K562 treated with DMSO at 1 percent for 12 hours (cell line): Measurements from ENCODE around the gene PODN. TPM values are rescaled to one million over a fixed set of nuclear protein-coding genes. Genes with fewer than 3 reads are reported as not detected.

Source experiments
- total RNA-seq: library from RNA; unstranded; fragments of 300-600 nt; gene quantifications from 2 replicates; pipeline ENCODE4 v1.2.3, GENCODE V29; 2022; ENCODE audit not compliant: insufficient read depth

PODN gene, protein sequence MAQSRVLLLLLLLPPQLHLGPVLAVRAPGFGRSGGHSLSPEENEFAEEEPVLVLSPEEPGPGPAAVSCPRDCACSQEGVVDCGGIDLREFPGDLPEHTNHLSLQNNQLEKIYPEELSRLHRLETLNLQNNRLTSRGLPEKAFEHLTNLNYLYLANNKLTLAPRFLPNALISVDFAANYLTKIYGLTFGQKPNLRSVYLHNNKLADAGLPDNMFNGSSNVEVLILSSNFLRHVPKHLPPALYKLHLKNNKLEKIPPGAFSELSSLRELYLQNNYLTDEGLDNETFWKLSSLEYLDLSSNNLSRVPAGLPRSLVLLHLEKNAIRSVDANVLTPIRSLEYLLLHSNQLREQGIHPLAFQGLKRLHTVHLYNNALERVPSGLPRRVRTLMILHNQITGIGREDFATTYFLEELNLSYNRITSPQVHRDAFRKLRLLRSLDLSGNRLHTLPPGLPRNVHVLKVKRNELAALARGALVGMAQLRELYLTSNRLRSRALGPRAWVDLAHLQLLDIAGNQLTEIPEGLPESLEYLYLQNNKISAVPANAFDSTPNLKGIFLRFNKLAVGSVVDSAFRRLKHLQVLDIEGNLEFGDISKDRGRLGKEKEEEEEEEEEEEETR
- total RNA-seq, result not detected in 2 replicates

DNA sequence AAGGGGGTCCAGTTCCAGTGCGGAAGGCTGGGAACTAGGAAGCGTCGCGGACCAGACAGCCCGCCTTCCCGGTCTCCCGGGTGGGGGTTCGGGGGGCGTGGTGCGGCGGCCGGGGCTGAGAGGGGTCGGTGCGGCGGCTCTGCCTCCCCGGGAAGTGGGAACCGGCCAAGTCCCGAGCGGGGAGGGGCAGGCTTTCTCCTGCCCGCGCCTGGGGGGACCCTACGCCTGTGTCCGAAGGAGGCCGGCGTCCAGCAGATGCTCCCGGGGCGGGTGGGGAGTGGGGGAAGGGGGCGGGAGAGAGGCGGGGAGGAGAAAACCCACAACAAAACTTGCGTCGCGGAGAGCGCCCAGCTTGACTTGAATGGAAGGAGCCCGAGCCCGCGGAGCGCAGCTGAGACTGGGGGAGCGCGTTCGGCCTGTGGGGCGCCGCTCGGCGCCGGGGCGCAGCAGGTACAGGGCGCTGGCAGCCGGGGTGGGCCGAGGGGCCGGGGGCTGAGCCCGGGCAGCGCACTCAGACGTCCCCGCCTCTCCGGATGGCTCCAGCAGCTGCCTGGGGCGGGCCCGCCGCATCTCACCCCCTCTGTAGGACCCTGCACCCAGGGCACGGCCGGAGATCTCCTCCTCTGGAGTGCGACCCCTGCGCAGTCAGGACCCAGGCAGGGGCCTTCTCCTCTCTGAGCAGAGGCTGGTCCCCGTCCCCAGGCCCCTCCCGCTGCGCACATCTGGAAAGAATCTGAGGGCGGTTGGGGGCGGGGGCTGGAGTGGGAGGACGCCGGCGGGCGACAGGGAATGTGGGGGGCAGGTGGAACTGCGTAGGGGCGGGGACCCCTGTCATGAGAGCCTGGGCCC is at the start of gene PODN:
Gene PODN, plus strand, starts transcription at position 355 of the 849 bp plus-strand sequence. CDS start 7,643 bp downstream, outside the sequence.

Other genes with a start within 250 kb of the PODN start
- gene ZYG11A, start 219.5 kb upstream of the PODN start, total RNA-seq, result 2.6 and 6.7 TPM in 2 replicates
- gene ECHDC2, start 140.5 kb upstream of the PODN start, total RNA-seq, result 1.4 and 6.4 TPM in 2 replicates
- gene SCP2, start 134.9 kb upstream of the PODN start, total RNA-seq, result 59.9 and 125 TPM in 2 replicates
- gene SLC1A7, start 80.4 kb downstream of the PODN start, total RNA-seq, result not detected in 2 replicates
- 20.4 and 41.4 TPM in 2 replicates for gene CPT2, start 134.6 kb downstream of the PODN start, total RNA-seq
- 65.3 and 74.4 TPM in 2 replicates for gene CZIB, start 158.4 kb downstream of the PODN start, total RNA-seq
- 102 and 104 TPM in 2 replicates for gene MAGOH, start 176.3 kb downstream of the PODN start, total RNA-seq